ENCODE measurements around the gene EXOG.

EXOG gene

GRCh38 chr3:38496131-38496910 is at the start of gene EXOG:
Gene EXOG, plus strand, starts transcription at chr3:38496340. Its CDS starts 28 bp downstream, at chr3:38496368.
- DNase-seq (ENCODE audit: low spot score) = peak; percentile 93

GRCh38 chr3:38446812-38447211 is 49.3 kb upstream of the EXOG start:
- DNase-seq (ENCODE audit: low spot score) = no peak

- DNase-seq (ENCODE audit: low spot score) = no peak
These were observed 45.3 kb upstream of the EXOG start for GRCh38 chr3:38450853-38451252.

GRCh38 chr3:38453075-38453912 is 42.8 kb upstream of the EXOG start, which contains the start of gene ACVR2B:
Gene ACVR2B, plus strand, starts transcription at chr3:38453890. Its CDS starts 433 bp downstream, at chr3:38454323.
- DNase-seq (ENCODE audit: low spot score) = peak; percentile 90

- DNase-seq (ENCODE audit: low spot score) = no peak
These were observed 42.3 kb upstream of the EXOG start for GRCh38 chr3:38453913-38454177.

GRCh38 chr3:38454178-38454883 is 41.8 kb upstream of the EXOG start:
- peak; percentile 29 for DNase-seq (ENCODE audit: low spot score)

GRCh38 chr3:38454884-38455638 is 41.1 kb upstream of the EXOG start:
- DNase-seq (ENCODE audit: low spot score) = peak; percentile 40

- no peak for DNase-seq (ENCODE audit: low spot score)
These were observed 40.3 kb upstream of the EXOG start for GRCh38 chr3:38455639-38456430.

GRCh38 chr3:38457111-38458003 is 38.8 kb upstream of the EXOG start:
- DNase-seq (ENCODE audit: low spot score) = no peak

GRCh38 chr3:38458796-38459498 is 37.2 kb upstream of the EXOG start:
- no peak for DNase-seq (ENCODE audit: low spot score)

- DNase-seq (ENCODE audit: low spot score) = no peak
These were observed 36.6 kb upstream of the EXOG start for GRCh38 chr3:38459499-38460048.

- no peak for DNase-seq (ENCODE audit: low spot score)
These were observed 35.5 kb upstream of the EXOG start for GRCh38 chr3:38460377-38461270.

GRCh38 chr3:38465588-38466154 is 30.5 kb upstream of the EXOG start:
- DNase-seq (ENCODE audit: low spot score) = no peak

- no peak for DNase-seq (ENCODE audit: low spot score)
These were observed 27.4 kb upstream of the EXOG start for GRCh38 chr3:38468765-38469164.

- no peak for DNase-seq (ENCODE audit: low spot score)
These were observed 26.3 kb upstream of the EXOG start for GRCh38 chr3:38469852-38470251.

- DNase-seq (ENCODE audit: low spot score) = no peak
These were observed 24.8 kb upstream of the EXOG start for GRCh38 chr3:38471260-38471857.

- no peak for DNase-seq (ENCODE audit: low spot score)
These were observed 23.8 kb upstream of the EXOG start for GRCh38 chr3:38472342-38472741.
